Fibroblast of peridontal ligament (primary cell): ENCODE data around the gene C16orf87.

ENCODE experiments used
- DNase-seq: peaks from one replicate; pipeline ENCODE4 v3.0.0-alpha.2; 2010; ENCODE audit errors: extremely low read depth

C16orf87 gene

GRCh38 chr16:46757339-46758050 lies 73.5 kb downstream of the C16orf87 start:
- DNase-seq: no peak

DNA sequence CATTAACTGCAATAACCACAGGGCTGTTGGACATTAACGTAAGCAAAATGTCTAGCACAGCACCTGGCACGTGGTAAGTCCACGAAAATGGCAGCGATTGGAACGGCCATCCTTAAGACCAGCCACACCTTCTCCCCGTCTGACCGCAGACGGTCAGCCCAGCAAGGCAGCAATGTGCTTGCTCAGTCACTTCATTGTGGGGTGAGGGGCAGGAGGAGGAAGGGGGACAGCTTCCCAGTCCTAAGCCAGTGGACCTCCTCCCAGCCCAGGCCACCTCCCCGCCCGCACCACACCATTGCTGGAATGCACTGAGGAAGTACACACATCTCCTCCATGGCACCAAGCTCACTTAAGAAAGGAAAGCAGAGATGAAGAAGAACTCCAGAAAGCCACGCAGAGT lies 74.2 kb downstream of the C16orf87 start:
- DNase-seq: no peak

- no peak for DNase-seq
Observed at GRCh38 chr16:46753015-46753414, 78.0 kb downstream of the C16orf87 start.

GRCh38 chr16:46751381-46751780 lies 79.6 kb downstream of the C16orf87 start:
- no peak for DNase-seq

DNA sequence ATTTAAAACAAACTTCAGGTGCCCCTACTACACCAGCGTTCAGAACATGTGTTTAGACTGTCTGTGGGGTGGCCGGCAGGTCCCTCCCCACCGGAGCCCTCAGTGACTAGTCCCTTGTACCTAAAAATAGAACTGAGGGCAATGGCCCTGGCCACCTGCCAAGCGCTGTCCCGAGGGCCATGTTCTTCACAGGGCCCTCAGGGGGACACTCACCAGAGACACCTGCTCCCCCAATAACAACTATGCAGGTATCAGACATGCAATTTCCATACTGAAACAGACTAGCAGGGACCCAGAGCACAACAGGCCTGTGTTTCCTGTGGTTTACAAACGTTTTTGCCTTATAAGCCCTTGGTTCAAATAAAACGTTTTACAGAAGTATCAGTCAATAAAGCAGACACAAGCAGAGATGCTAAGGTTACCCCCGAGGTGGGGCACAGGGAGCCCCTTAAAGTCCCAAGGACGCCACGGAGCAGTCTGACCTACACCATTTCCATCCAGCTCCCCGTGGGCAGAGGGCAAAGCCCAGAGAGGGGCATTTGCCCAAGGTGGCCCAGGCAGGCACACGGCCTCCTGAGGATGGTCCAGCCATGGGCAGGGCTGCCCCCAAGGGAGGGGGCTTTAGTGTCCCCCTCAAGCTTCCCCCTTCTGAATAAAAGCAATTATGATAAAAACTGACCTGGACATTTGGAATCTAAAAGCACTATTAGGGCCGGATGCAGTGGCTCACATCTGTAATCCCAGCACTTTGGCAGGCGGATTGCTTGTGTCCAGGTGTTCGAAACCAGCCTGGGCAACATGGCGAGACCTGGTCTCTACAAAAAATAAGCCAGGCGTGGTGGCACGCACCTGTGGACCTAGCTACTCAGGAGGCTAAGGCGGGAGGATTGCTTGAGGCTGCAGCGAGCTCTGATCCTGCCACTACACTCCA lies 81.9 kb downstream of the C16orf87 start:
- no peak for DNase-seq

- DNase-seq: no peak
Observed at GRCh38 chr16:46747777-46748651, 83.0 kb downstream of the C16orf87 start, which contains the start of gene MYLK3. Gene MYLK3 (minus strand): TSS chr16:46748344. CDS start chr16:46748193, 151 bp downstream.

DNA sequence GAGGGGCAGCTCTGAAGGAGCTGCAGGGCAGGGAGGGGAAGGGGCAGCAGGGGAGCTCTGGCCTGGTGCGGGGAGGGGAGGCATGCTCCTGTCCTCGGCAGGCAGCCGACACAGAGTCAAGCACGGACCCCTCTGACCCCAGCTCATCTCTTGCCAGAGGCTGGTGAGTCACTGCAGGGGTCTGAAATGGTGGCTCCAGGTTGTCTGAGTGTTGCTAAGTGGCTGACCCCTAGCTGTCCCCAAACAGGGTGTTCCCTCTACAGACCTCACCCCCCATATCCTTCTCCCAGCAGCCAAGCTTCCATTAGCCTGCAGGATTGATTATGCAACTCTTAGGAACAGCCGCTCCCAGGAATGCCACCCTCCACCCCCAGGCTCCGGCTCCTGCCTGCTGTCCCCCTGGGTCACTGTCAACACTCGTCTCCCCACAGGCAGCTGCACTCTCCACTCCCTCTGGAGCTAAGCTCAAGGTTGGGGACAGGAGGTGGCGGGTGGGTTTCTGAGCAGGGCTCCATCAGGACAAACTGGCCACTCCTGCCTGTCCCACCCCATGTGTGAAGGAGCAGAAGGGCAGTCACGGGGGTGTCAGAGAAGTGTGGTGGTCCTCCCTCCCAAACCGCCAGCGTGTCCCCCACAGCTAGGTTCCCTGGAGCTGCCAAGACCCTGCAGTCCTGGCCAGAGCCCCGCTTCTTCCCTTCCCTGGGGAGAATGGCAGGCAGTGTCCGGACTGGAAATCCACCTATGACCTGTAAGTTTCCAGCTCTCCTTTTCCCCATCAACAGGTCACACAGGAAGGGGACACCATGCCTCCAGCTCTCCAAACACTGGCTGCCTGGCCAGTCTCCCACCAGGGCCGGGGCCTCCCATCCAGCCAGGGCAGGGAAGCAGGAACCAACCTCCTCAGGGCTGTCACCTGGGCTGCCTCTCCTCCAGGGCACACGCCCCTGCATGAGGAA lies 83.9 kb downstream of the C16orf87 start:
- no peak for DNase-seq
